HUES64 (cell line): ENCODE data around the gene AHDC1.
"Not testable (repeated sequence)": the region's sequence is repeated elsewhere in the genome, so short reads cannot be mapped to it uniquely, and the experiment has no call there.

ENCODE experiments used
- H3K27ac ChIP-seq: 2 replicates; pipeline ENCODE4 v1.7.0; 2013; ENCODE audit warnings: low read depth, low read length, inconsistent platforms
- H3K27me3 ChIP-seq: 2 replicates; pipeline ENCODE4 v1.6.1; 2013; ENCODE audit warnings: mild to moderate bottlenecking, low read length; ENCODE audit not compliant: insufficient read depth
- H3K36me3 ChIP-seq: 2 replicates; pipeline ENCODE4 v1.6.1; 2013; ENCODE audit warnings: mild to moderate bottlenecking, low read length; ENCODE audit not compliant: insufficient read depth
- H3K4me1 ChIP-seq: 2 replicates; pipeline ENCODE4 v1.6.1; 2013; ENCODE audit warnings: mild to moderate bottlenecking, low read length, moderate library complexity; ENCODE audit not compliant: insufficient read depth
- H3K4me3 ChIP-seq: 2 replicates; pipeline ENCODE4 v1.5.1; 2013; ENCODE audit warnings: mild to moderate bottlenecking, low read length, moderate library complexity
- H3K9ac ChIP-seq: 2 replicates; pipeline ENCODE4 v1.6.1; 2013; ENCODE audit warnings: mild to moderate bottlenecking, low read depth, low read length
- H3K9me3 ChIP-seq: 2 replicates; pipeline ENCODE4 v1.6.1; 2013; ENCODE audit warnings: low read depth, low read length; ENCODE audit not compliant: insufficient read depth
- WGBS: fragments of 150-250, 120-280 bp; methylation state at CpG from one replicate; pipeline ENCODE4 v1.1.7; 2013; ENCODE audit warnings: missing lambda C conversion rate; 5-methylcytosine and 5-hydroxymethylcytosine counted together

AHDC1 gene

GRCh38 chr1:27644369-27645070 is 40.6 kb upstream of the AHDC1 start:
- Histone ChIP-seq H3K27me3 (no peaks in the 10 kb centered on the region), H3K4me3 (no peak overlapping the region)
- 89% methylated on average over 5 of the region's 5 CpGs for WGBS

GRCh38 chr1:27643600-27644368 is 39.8 kb upstream of the AHDC1 start:
- no peak overlapping the region for H3K9ac ChIP-seq
- WGBS, result 38% methylated on average over 13 of the region's 13 CpGs
- H3K4me1 ChIP-seq, result no peaks in the 10 kb centered on the region
- no peaks in the 10 kb centered on the region for H3K9me3 ChIP-seq
- H3K27ac ChIP-seq, result no peak overlapping the region
- H3K36me3 ChIP-seq, result no peaks in the 10 kb centered on the region
- no peaks in the 10 kb centered on the region for H3K27me3 ChIP-seq
- H3K4me3 ChIP-seq, result no peak overlapping the region

More at GRCh38 chr1:27644369-27645070, 40.6 kb upstream of the AHDC1 start:
- no peak overlapping the region for H3K9ac ChIP-seq
- H3K36me3 ChIP-seq, result no peaks in the 10 kb centered on the region
- H3K9me3 ChIP-seq, result no peaks in the 10 kb centered on the region
- no peak overlapping the region for H3K27ac ChIP-seq
- no peaks in the 10 kb centered on the region for H3K4me1 ChIP-seq

- not testable (repeated sequence) for H3K9me3 ChIP-seq, H3K4me3 ChIP-seq, H3K4me1 ChIP-seq, H3K27me3 ChIP-seq, H3K27ac ChIP-seq, H3K36me3 ChIP-seq, H3K9ac ChIP-seq
- 92% methylated on average over 9 of the region's 9 CpGs for WGBS
Measured at GRCh38 chr1:27640514-27640913, 36.6 kb upstream of the AHDC1 start.

- WGBS, result no CpG with 5 or more reads among the region's 2 CpGs
- H3K9ac ChIP-seq, result no peak overlapping the region
- peaks cover 21% of the 10 kb centered on the region for H3K27me3 ChIP-seq
- no peak overlapping the region for H3K4me3 ChIP-seq
- no peaks in the 10 kb centered on the region for H3K36me3 ChIP-seq
- no peaks in the 10 kb centered on the region for H3K9me3 ChIP-seq
- H3K4me1 ChIP-seq, result peaks cover 5% of the 10 kb centered on the region; the same call in 1 of the 2 replicates
- no peak overlapping the region for H3K27ac ChIP-seq
Measured at GRCh38 chr1:27638805-27639204, 34.9 kb upstream of the AHDC1 start.

- 87% methylated on average over 5 of the region's 5 CpGs for WGBS
- H3K27ac ChIP-seq, result no peak overlapping the region
- peaks cover 5% of the 10 kb centered on the region; the same call in 1 of the 2 replicates for H3K4me1 ChIP-seq
- no peak overlapping the region for H3K9ac ChIP-seq
- H3K27me3 ChIP-seq, result peaks cover 27% of the 10 kb centered on the region
- no peak overlapping the region for H3K4me3 ChIP-seq
- no peaks in the 10 kb centered on the region for H3K36me3 ChIP-seq
- no peaks in the 10 kb centered on the region for H3K9me3 ChIP-seq
Measured at GRCh38 chr1:27638047-27638734, 34.2 kb upstream of the AHDC1 start.

GRCh38 chr1:27635396-27636142 is 31.6 kb upstream of the AHDC1 start:
- Histone ChIP-seq H3K27ac (no peak overlapping the region), H3K27me3 (peaks cover 33% of the 10 kb centered on the region), H3K4me3 (no peak overlapping the region), H3K4me1 (peaks cover 11% of the 10 kb centered on the region), H3K9me3 (no peaks in the 10 kb centered on the region), H3K36me3 (no peaks in the 10 kb centered on the region), H3K9ac (no peak overlapping the region)
- 89% methylated on average over 11 of the region's 11 CpGs for WGBS

- H3K36me3 ChIP-seq, result no peaks in the 10 kb centered on the region
- H3K27me3 ChIP-seq, result peaks cover 33% of the 10 kb centered on the region
- H3K27ac ChIP-seq, result no peak within 1 kb of the TSS
- H3K9me3 ChIP-seq, result no peaks in the 10 kb centered on the region
- 85% methylated on average over 27 of the region's 28 CpGs for WGBS
- H3K4me1 ChIP-seq, result peaks cover 11% of the 10 kb centered on the region
- H3K9ac ChIP-seq, result peak within 1 kb of the TSS; percentile 43
- peak within 1 kb of the TSS; percentile 58 for H3K4me3 ChIP-seq
Measured at GRCh38 chr1:27634985-27635367, 31.0 kb upstream of the AHDC1 start, which contains the start of gene FGR. Gene FGR (minus strand): TSS chr1:27635185. CDS start chr1:27623916, 11,269 bp downstream.

GRCh38 chr1:27634177-27634984 is 30.4 kb upstream of the AHDC1 start:
- no peak overlapping the region for H3K27ac ChIP-seq
- H3K4me1 ChIP-seq, result peaks cover 11% of the 10 kb centered on the region
- H3K36me3 ChIP-seq, result no peaks in the 10 kb centered on the region
- peaks cover 33% of the 10 kb centered on the region for H3K27me3 ChIP-seq
- H3K9ac ChIP-seq, result peak overlapping the region; percentile 43
- H3K4me3 ChIP-seq, result peak overlapping the region; percentile 58
- 18% methylated on average over 63 of the region's 63 CpGs for WGBS
- no peaks in the 10 kb centered on the region for H3K9me3 ChIP-seq

GRCh38 chr1:27633640-27634176 is 29.8 kb upstream of the AHDC1 start:
- WGBS, result 31% methylated on average over 17 of the region's 17 CpGs
- peak overlapping the region; percentile 43; the same call in 1 of the 2 replicates for H3K9ac ChIP-seq
- H3K36me3 ChIP-seq, result no peaks in the 10 kb centered on the region
- H3K4me3 ChIP-seq, result peak overlapping the region; percentile 58
- no peaks in the 10 kb centered on the region for H3K9me3 ChIP-seq
- peaks cover 17% of the 10 kb centered on the region for H3K4me1 ChIP-seq
- H3K27me3 ChIP-seq, result peaks cover 33% of the 10 kb centered on the region
- no peak overlapping the region for H3K27ac ChIP-seq

- no peak overlapping the region for H3K9ac ChIP-seq
- H3K9me3 ChIP-seq, result no peaks in the 10 kb centered on the region
- H3K27ac ChIP-seq, result no peak overlapping the region
- peaks cover 33% of the 10 kb centered on the region for H3K27me3 ChIP-seq
- H3K36me3 ChIP-seq, result no peaks in the 10 kb centered on the region
- no peak overlapping the region for H3K4me3 ChIP-seq
- peaks cover 18% of the 10 kb centered on the region for H3K4me1 ChIP-seq
- 85% methylated on average over 4 of the region's 5 CpGs for WGBS
Measured at GRCh38 chr1:27633298-27633610, 29.3 kb upstream of the AHDC1 start.
